Measurements from ENCODE around the gene TBC1D10A.
"Not testable (repeated sequence)": the region's sequence is repeated elsewhere in the genome, so short reads cannot be mapped to it uniquely, and the experiment has no call there.

The TBC1D10A gene

DNA sequence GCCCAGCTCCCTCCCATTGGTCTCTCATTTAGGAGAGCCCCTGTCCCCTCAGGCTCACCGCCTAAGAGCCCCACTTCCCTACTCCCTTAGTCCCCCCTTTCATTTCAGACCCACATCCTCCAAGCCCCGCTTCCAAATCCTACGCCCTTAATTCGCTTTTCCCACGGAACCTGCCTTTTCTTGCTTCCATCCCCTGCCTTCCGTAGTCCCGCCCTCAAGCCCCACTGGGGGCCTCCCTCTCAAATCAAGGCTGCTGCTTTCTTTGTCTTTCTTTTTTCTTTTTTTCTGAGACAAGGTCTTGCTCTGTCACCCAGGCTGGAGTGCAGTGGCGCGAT, 30.5 kb upstream of the TBC1D10A start:
- Mint-ChIP-seq H3K27ac (peak overlapping the region; percentile 55), H3K36me3 (ENCODE audit: low read depth) (peaks cover 27% of the 10 kb centered on the region), H3K27me3 (no peaks in the 10 kb centered on the region)

DNA sequence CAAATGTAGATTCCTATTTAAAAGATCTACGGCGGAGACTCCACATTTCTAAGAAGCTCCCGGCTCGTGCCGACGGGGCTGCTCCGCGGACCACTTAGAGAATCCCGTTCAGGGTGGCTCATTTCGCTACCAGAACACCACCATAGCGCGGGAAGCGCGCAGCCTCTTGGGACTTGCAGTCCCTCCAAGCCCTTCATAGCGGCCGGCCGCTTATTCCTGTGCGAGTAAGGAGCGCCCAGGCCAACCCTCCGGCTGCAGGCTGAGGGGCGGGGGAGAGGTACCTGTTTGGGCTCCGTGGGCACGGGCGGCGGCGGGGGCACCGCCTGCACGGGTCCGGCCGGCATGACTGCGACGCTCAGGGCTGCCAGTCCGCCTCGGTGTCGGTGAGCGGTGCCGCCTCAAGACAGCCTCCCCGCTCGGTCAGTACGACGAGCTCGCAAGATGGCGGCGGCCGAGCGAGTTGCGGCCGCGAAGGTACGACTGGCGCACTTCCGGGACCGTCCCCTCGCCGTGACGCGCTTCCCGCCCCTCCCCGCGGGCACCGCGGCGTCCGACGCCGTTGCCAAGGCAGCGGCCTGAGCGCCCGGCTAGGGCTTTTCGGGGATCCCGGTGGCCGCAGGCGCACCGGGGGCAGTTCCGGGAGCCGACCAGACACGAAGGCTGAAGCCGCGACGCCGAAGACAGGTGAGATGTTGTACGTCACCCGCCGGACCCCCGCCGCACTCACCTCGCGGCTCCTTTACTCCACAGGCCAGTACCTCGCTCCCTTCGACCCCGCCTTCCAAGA, 29.9 kb upstream of the TBC1D10A start, which contains the start of the genes CCDC157 and SF3A1:
CCDC157 (plus strand) TSS at position 559 of the 787 bp plus-strand sequence. CDS start 8,994 bp downstream, outside the sequence.
SF3A1 (minus strand) TSS at position 446 of the 787 bp plus-strand sequence; CDS start at position 344, 102 bp downstream.
- ATAC-seq: peak; percentile 96
- H3K36me3 Mint-ChIP-seq (ENCODE audit: low read depth): peaks cover 32% of the 10 kb centered on the region
- no peaks in the 10 kb centered on the region for H3K27me3 Mint-ChIP-seq
- H3K4me1 Mint-ChIP-seq: peaks cover 46% of the 10 kb centered on the region
- peak within 1 kb of the TSS; percentile 81 for H3K27ac Mint-ChIP-seq
- peak; percentile 91 for DNase-seq
- no peaks in the 10 kb centered on the region for H3K9me3 Mint-ChIP-seq
- H3K4me3 Mint-ChIP-seq: peak within 1 kb of the TSS; percentile 90

More for the DNA sequence above, 30.5 kb upstream of the TBC1D10A start:
- ATAC-seq (no peak), DNase-seq (no peak)
- H3K4me1 Mint-ChIP-seq: peaks cover 41% of the 10 kb centered on the region
- peak overlapping the region; percentile 90 for H3K4me3 Mint-ChIP-seq
- no peaks in the 10 kb centered on the region for H3K9me3 Mint-ChIP-seq

DNA sequence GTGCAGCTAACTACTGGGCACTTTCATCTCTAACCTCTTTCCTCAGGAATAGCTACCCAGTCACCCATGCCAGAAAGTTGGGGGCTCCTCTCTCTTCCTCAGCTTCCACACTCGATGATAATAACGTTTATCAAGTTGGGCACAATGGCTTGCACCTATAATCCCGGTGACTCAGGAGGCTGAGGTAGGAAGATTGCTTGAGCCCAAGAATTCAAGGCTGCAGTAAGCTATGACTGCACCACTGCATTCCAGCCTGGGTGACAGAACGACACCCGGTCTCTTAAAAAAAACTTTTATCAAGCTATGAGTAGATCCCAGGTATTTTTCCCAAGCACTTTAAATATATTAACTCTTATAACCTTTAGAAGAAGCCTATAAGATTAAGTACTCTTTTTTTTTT, 27.9 kb upstream of the TBC1D10A start:
- ATAC-seq (no peak), DNase-seq (no peak)
- H3K27me3 Mint-ChIP-seq: no peaks in the 10 kb centered on the region
- peak overlapping the region; percentile 48 for H3K27ac Mint-ChIP-seq
- H3K36me3 Mint-ChIP-seq (ENCODE audit: low read depth): peaks cover 50% of the 10 kb centered on the region
- H3K4me1 Mint-ChIP-seq: peaks cover 63% of the 10 kb centered on the region
- peak overlapping the region; percentile 32 for H3K4me3 Mint-ChIP-seq
- no peaks in the 10 kb centered on the region for H3K9me3 Mint-ChIP-seq

DNA sequence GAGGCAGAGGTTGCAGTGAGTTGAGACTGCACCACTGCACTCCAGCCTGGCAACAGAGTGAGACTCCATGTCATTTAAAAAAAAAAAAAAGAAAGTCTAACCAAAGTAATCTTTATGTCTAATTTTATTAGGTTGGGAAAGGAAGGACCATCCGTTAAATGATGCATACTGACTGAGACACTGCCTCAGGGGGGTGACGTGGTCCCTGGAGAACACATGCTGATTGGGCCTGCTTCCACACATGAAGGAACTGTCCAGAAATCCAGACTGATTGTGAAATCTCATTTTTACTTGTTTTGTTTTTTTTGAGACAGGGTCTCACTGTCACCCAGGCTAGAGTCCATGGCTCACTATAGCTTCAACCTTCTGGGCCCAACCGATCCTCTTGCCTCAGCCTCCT, 24.5 kb upstream of the TBC1D10A start:
- Mint-ChIP-seq H3K9me3 (no peaks in the 10 kb centered on the region), H3K36me3 (ENCODE audit: low read depth) (peaks cover 69% of the 10 kb centered on the region), H3K27me3 (no peaks in the 10 kb centered on the region), H3K4me3 (no peak overlapping the region), H3K27ac (peak overlapping the region; percentile 46), H3K4me1 (peaks cover 80% of the 10 kb centered on the region)
- DNase-seq: no peak
- ATAC-seq: no peak

DNA sequence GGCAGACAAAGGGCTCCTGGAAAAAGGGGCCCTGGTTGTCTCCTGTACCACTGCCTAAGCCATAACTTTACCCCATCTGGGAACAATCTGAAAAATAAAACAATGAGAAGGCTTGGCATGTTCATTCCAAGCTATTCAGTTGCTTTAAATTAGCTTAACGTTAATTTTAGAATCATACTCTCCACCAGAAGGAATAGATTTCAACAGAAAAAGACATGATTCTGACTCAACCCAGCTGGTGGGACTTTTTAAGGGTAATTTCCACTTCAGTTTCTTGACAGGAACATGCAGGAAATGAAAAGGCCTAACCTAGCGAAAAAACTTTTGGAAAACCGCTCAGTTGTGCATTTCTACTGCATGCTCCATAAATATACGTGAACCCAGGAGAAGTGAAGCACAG, 22.1 kb upstream of the TBC1D10A start:
- H3K36me3 Mint-ChIP-seq (ENCODE audit: low read depth): peaks cover 69% of the 10 kb centered on the region
- ATAC-seq (no peak), DNase-seq (no peak)
- peak overlapping the region; percentile 18 for H3K4me3 Mint-ChIP-seq
- no peaks in the 10 kb centered on the region for H3K9me3 Mint-ChIP-seq
- no peaks in the 10 kb centered on the region for H3K27me3 Mint-ChIP-seq
- peak overlapping the region; percentile 77 for H3K27ac Mint-ChIP-seq
- peaks cover 68% of the 10 kb centered on the region for H3K4me1 Mint-ChIP-seq

DNA sequence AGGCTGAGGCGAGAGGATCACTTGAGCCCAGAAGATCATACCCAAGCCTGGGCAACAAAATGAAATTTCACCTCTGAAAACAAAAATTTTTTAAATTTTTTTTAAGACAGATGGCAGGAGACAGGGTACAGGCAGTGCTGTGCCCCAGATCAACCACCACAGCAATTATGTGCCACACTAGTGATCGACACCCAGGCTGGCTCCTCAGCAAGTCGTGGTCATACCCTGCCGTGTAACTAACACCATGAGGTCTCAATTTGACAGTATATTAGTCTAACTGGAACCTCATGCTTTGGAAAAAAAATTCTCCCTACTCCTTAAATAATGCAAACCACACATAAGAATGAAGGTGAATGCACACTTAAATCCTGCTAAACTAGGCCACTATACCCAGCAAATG, 21.7 kb upstream of the TBC1D10A start:
- no peaks in the 10 kb centered on the region for H3K27me3 Mint-ChIP-seq
- H3K36me3 Mint-ChIP-seq (ENCODE audit: low read depth): peaks cover 70% of the 10 kb centered on the region
- H3K9me3 Mint-ChIP-seq: no peaks in the 10 kb centered on the region
- ATAC-seq (peak; percentile 42), DNase-seq (no peak)
- H3K4me3 Mint-ChIP-seq: peak overlapping the region; percentile 18
- peaks cover 64% of the 10 kb centered on the region for H3K4me1 Mint-ChIP-seq
- H3K27ac Mint-ChIP-seq: peak overlapping the region; percentile 77

DNA sequence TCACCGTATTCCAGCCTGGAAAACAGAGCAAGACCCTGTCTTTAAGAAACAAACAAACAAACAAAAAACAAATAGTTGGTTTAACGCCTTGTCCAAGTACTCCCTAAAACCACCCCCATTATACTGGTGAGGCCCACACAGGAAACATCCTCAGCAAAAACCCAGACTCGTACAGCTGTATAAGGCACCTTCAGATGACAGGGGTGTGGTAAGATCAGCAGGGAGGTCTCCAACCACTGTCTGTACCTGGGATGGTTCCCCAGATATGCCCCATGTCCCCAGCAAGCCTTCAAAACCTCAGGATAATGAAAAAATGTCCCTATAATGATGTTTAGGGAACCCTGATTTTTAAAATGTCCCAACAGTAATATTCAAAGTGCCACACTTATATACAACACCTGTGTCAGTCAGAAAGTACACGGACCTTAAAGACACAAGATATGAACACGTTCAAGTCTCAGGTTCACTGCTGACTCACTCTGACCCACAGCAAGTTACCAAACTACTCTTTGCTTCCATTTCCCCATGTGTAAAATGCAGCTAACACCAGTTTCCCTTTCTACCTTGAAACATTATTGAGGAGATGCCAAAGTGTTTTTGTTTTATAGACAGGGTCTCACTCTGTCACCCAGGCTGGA, 20.6 kb upstream of the TBC1D10A start:
- Mint-ChIP-seq H3K9me3 (no peaks in the 10 kb centered on the region), H3K27ac (peak overlapping the region; percentile 67), H3K4me1 (peaks cover 56% of the 10 kb centered on the region), H3K27me3 (no peaks in the 10 kb centered on the region), H3K36me3 (ENCODE audit: low read depth) (peaks cover 72% of the 10 kb centered on the region), H3K4me3 (peak overlapping the region; percentile 12)
- ATAC-seq: peak; percentile 55
- DNase-seq: no peak

DNA sequence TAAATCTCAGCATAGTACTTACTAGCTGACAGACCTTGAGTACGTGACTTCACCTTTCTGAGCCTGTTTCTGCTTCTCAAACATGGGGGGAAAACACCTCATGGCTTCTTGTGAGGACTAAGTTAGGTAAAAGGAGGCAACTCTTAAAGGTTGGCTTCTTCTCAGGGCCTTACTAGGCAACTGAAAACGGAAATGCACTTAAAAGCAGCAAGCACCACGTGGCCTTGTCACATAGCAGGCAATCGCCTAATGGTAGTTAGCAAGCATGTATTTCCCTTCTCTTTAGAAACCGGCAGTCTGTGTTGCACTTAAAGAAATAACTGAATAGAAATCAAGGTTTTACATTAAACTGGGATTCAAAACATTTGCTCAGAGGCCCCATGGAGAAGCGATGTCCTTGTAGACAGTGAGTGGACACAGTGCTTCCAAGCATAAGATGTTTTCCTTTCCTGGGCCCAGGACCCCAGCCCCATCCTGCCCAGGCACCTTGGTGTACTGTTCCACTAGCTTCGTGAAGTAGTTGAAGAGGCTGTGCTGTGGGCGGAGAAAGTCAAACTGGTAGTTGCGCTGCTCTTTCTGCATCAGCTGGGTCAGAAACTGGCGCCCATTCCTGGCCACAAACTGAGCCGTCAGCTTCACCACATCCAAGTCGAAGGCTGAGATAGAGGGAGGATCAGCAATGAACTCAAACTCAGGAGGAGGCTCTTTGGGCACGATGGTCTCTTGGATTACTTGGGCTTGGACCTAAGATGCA, 17.9 kb upstream of the TBC1D10A start:
- Mint-ChIP-seq H3K27me3 (no peaks in the 10 kb centered on the region), H3K36me3 (ENCODE audit: low read depth) (peaks cover 67% of the 10 kb centered on the region), H3K4me1 (peaks cover 34% of the 10 kb centered on the region), H3K27ac (peak overlapping the region; percentile 71), H3K9me3 (no peaks in the 10 kb centered on the region), H3K4me3 (no peak overlapping the region)
- DNase-seq: no peak
- peak; percentile 24 for ATAC-seq

DNA sequence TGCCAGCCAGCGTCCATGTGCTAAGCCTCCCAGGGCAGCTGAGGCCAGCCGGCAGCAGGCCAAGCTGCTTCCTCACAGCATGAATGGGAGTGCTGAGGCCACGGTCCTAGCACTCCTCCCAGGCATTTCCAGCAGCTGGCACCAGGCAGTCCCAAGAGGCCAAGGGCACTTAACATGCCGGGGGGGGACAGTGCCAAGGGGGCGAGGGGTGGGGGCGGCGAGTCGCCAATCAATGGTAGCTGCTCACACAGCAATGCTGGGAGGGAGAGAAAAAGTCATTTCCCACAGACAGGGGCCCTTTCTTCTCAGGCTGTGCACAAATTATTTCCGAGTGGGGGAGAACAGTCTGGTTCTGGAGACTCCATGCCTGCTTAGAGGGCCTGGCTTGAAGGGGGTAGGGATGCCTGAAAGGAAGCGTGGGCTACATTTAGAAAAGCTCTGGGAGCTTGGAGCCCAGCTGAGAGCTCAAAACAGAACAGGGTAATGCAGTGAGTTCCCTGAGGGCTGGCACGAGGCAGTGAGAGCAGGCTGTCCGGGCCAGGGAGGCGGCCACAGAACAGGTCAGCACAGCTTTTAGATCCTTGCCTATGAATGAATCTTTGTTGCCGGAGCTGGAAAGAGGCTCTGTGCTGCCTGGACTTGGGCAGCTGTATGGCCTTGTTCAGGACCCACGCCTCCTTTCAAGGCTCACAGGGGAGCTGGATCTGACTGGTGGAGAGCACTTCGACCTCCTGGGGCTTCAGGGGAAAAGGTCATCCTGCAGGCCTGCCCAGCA, 14.4 kb upstream of the TBC1D10A start:
- ATAC-seq (no peak), DNase-seq (no peak)
- Mint-ChIP-seq H3K9me3 (no peaks in the 10 kb centered on the region), H3K4me1 (peaks cover 9% of the 10 kb centered on the region), H3K27ac (no peak overlapping the region), H3K36me3 (ENCODE audit: low read depth) (peaks cover 74% of the 10 kb centered on the region), H3K27me3 (no peaks in the 10 kb centered on the region), H3K4me3 (no peak overlapping the region)

DNA sequence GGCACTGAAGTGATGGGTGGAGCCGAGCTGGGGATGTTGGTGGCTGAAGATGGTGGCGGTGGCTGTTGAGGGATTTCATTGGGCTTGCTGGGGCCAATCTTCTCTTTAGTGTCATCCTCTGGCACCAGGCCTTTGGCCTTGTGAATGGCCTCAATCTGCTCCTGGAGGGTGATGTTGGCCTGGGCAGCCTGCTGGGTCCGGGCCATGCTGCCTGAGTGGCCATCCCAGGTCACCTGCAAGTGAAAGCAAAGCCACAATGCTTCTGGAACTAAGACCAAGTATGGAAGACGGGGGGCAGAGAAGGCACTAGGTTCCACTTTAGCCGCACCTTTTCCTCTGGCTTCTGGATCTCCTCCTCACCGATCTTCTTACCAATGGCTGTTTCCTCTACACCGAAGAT, 12.1 kb upstream of the TBC1D10A start:
- H3K36me3 Mint-ChIP-seq (ENCODE audit: low read depth): peaks cover 80% of the 10 kb centered on the region
- peaks cover 18% of the 10 kb centered on the region for H3K4me1 Mint-ChIP-seq
- H3K27ac Mint-ChIP-seq: peak overlapping the region; percentile 49
- no peak overlapping the region for H3K4me3 Mint-ChIP-seq
- DNase-seq: no peak
- no peaks in the 10 kb centered on the region for H3K9me3 Mint-ChIP-seq
- H3K27me3 Mint-ChIP-seq: no peaks in the 10 kb centered on the region
- no peak for ATAC-seq

DNA sequence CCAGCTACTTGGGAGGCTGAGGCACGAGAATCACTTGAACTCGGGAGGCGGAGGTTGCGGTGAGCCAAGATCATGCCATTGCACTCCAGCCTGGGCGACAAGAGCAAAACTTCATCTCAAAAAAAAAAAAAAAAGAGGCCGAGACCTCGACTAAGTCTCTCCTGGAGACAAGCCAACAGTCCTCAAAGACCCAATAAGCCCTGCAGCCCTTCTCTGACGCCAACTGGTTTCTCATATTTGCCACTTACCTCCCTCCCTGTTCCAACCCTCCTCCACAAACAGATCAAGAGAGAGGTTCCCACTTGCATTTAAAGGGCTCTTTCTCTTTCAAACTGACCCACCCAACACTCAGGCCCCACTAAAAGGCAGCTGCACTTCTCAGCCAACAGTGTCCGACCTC, 11.6 kb upstream of the TBC1D10A start:
- not testable (repeated sequence) for H3K4me3 Mint-ChIP-seq, ATAC-seq, DNase-seq, H3K27me3 Mint-ChIP-seq, H3K9me3 Mint-ChIP-seq
- Mint-ChIP-seq H3K4me1 (peaks cover 20% of the 10 kb centered on the region), H3K36me3 (ENCODE audit: low read depth) (peaks cover 77% of the 10 kb centered on the region), H3K27ac (peak overlapping the region; percentile 49)

DNA sequence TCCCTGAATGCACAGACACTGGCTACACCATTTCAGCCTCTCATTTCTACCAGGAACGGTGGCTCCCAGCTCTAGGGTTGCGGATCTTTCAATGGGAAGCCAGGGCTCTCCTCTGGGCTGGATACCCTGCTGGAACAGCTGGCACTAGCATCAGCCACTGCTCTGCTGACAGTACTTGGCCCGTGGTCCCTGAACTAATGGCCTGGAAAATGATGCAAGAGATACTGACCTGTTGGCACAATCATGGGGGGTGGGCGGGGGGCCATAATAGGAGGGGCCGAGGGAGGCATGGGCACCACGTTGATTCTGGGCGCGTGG, 10.7 kb upstream of the TBC1D10A start:
- H3K4me3 Mint-ChIP-seq: no peak overlapping the region
- no peaks in the 10 kb centered on the region for H3K27me3 Mint-ChIP-seq
- no peak for ATAC-seq
- peaks cover 73% of the 10 kb centered on the region for H3K36me3 Mint-ChIP-seq (ENCODE audit: low read depth)
- H3K4me1 Mint-ChIP-seq: peaks cover 26% of the 10 kb centered on the region
- no peak overlapping the region for H3K27ac Mint-ChIP-seq
- no peaks in the 10 kb centered on the region for H3K9me3 Mint-ChIP-seq
- no peak for DNase-seq

DNA sequence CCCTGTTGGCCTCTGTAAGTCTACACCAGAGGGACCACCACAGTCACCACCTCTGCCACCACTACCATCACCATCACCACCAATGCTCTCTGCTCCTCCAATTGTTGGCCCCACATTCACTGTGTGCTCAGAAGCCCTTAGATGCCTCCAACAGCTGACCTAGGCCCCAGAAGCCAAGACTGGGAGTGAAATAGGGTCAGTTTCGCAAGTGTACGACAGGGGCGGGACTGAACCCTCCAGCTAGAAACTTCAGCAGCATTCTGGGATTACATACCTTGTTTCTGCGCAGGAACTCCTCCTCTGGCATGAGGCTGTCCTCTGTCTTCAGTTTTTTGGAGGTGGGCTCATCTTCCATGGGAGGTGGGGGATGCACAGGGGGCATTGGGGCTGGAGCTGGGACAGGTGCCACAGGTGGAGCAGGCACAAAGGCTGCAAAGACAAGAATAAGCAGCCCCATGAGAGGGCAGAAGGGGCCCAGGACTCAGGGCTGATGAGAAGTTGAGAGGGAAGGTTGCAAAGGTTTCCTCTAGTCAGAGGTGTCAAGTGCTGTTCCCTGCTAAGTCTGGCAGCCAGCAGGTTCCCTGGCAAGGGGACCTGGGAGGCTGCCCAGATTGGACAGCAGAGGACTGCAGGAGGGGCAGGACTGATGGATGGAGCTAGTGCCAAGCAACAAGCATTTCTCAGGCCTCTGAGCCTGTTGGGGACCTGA, 10.2 kb upstream of the TBC1D10A start:
- H3K4me1 Mint-ChIP-seq: peaks cover 28% of the 10 kb centered on the region
- H3K36me3 Mint-ChIP-seq (ENCODE audit: low read depth): peaks cover 68% of the 10 kb centered on the region
- H3K27ac Mint-ChIP-seq: no peak overlapping the region
- no peaks in the 10 kb centered on the region for H3K27me3 Mint-ChIP-seq
- no peak overlapping the region for H3K4me3 Mint-ChIP-seq
- no peaks in the 10 kb centered on the region for H3K9me3 Mint-ChIP-seq
- ATAC-seq (no peak), DNase-seq (no peak)

DNA sequence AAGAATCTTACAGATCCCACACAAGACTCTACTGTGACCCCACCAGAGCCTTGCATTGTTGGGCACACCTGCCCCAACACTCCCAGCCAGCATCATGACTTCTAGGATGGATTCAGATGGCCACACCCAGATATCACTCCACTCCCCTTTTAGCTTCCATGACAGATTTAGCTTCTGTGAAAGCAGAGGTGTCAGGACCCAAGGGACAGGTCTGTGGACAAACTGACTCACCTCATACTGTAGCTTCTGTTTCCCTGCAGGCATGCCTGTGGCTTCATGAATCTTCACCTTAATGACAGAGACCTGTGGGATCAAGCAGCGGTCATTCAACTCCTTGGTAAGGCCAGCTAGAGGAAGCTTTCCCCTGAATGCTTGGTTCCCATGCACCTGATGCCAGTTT, 8.5 kb upstream of the TBC1D10A start:
- H3K36me3 Mint-ChIP-seq (ENCODE audit: low read depth): peaks cover 66% of the 10 kb centered on the region
- ATAC-seq: peak; percentile 48
- H3K27ac Mint-ChIP-seq: peak overlapping the region; percentile 62

More for the DNA sequence above, 8.5 kb upstream of the TBC1D10A start:
- no peak for DNase-seq
- Mint-ChIP-seq H3K4me1 (peaks cover 28% of the 10 kb centered on the region), H3K9me3 (no peaks in the 10 kb centered on the region), H3K27me3 (no peaks in the 10 kb centered on the region), H3K4me3 (no peak overlapping the region)

Data from activated naive CD8-positive, alpha-beta T cell treated with anti-CD3 and anti-CD28 coated beads, Interleukin-2, amount 50 U/mL, for 24 hours (primary cell).